Measurements from ENCODE around the gene TARBP2.

Gene TARBP2

GRCh38 chr12:53504004-53504920 lies 3.2 kb downstream of the TARBP2 start:
- TF ChIP-seq CTCF (conservative IDR thresholded peaks at IDR 0.05; ENCODE audit: low read length) = no peak
- DNase-seq (ENCODE audit: low read depth) = no peak
- H3K4me3 ChIP-seq (ENCODE audit: low read length) = no peak overlapping the region

GRCh38 chr12:53505086-53505485 lies 4.0 kb downstream of the TARBP2 start:
- H3K4me3 ChIP-seq (ENCODE audit: low read length) = no peak overlapping the region
- peak; percentile 74 for DNase-seq (ENCODE audit: low read depth)
- no peak for TF ChIP-seq CTCF (conservative IDR thresholded peaks at IDR 0.05; ENCODE audit: low read length)

GRCh38 chr12:53505555-53506449 lies 4.7 kb downstream of the TARBP2 start:
- no peak overlapping the region for H3K4me3 ChIP-seq (ENCODE audit: low read length)
- DNase-seq (ENCODE audit: low read depth) = no peak
- no peak for TF ChIP-seq CTCF (conservative IDR thresholded peaks at IDR 0.05; ENCODE audit: low read length)

- no peak for DNase-seq (ENCODE audit: low read depth)
- TF ChIP-seq CTCF (conservative IDR thresholded peaks at IDR 0.05; ENCODE audit: low read length) = no peak
- no peak overlapping the region for H3K4me3 ChIP-seq (ENCODE audit: low read length)
These were observed 5.3 kb downstream of the TARBP2 start for GRCh38 chr12:53506450-53506785.

- H3K4me3 ChIP-seq (ENCODE audit: low read length) = no peak within 1 kb of the TSS
- no peak for DNase-seq (ENCODE audit: low read depth)
- no peak for TF ChIP-seq CTCF (conservative IDR thresholded peaks at IDR 0.05; ENCODE audit: low read length)
These were observed 6.0 kb downstream of the TARBP2 start, which contains the start of gene NPFF for GRCh38 chr12:53506881-53507602. Gene NPFF, minus strand, starts transcription at chr12:53507484. Its CDS starts 10 bp downstream, at chr12:53507474.

GRCh38 chr12:53507603-53507885 lies 6.5 kb downstream of the TARBP2 start:
- no peak for DNase-seq (ENCODE audit: low read depth)
- TF ChIP-seq CTCF (conservative IDR thresholded peaks at IDR 0.05; ENCODE audit: low read length) = no peak
- no peak overlapping the region for H3K4me3 ChIP-seq (ENCODE audit: low read length)
